ENCODE measurements around the gene BHLHE41.

GRCh38 chr12:26096036-26096435 lies 28.8 kb downstream of the BHLHE41 start:
- no peak for TF ChIP-seq CEBPB (IDR thresholded peaks at IDR 0.05)
- TF ChIP-seq E2F6 (IDR thresholded peaks at IDR 0.05; ENCODE audit: borderline replicate concordance, low read depth) = no peak
- no peak for TF ChIP-seq CTCF (IDR thresholded peaks at IDR 0.05)
- TF ChIP-seq EP300 (IDR thresholded peaks at IDR 0.05) = no peak
- no peak for TF ChIP-seq REST (IDR thresholded peaks at IDR 0.05)
- TF ChIP-seq MAX (IDR thresholded peaks at IDR 0.05) = no peak
- TF ChIP-seq MAZ (IDR thresholded peaks at IDR 0.05; ENCODE audit: borderline replicate concordance, low read depth, low read length) = no peak
- TF ChIP-seq CHD2 (IDR thresholded peaks at IDR 0.05; ENCODE audit: low read length, partially characterized antibody) = no peak
- no peak for TF ChIP-seq ZNF302 (CRISPR knock-in tag; IDR thresholded peaks at IDR 0.05)
- no peak for TF ChIP-seq POLR2A (IDR thresholded peaks at IDR 0.05; ENCODE audit: low read length)

Measured in A549 (cell line).